ENCODE data around the gene CEP63.

DNA sequence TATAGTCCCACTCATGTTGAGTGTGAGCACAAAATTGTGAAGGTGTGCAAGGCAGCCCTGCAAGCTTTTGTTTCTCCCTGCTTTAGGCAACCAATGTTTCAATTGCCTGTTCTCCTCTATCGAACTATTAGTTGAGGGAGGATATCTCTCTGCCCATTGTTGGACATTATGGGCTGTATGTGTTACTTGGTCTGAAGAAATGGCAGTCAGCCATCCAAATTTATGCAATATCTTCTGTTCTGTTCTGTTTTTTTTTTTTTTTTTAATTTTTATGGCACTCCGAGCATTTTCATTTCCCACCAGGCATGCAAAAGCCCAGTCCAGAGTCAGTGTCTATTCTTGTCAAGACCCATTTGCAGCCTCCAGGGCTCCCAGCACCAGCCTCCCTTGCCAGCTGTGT lies 44.0 kb upstream of the CEP63 start:
- TF ChIP-seq POLR2A (IDR thresholded peaks at IDR 0.05; ENCODE audit: extremely low read depth, insufficient read length): no peak
- TF ChIP-seq, protein P1, sequence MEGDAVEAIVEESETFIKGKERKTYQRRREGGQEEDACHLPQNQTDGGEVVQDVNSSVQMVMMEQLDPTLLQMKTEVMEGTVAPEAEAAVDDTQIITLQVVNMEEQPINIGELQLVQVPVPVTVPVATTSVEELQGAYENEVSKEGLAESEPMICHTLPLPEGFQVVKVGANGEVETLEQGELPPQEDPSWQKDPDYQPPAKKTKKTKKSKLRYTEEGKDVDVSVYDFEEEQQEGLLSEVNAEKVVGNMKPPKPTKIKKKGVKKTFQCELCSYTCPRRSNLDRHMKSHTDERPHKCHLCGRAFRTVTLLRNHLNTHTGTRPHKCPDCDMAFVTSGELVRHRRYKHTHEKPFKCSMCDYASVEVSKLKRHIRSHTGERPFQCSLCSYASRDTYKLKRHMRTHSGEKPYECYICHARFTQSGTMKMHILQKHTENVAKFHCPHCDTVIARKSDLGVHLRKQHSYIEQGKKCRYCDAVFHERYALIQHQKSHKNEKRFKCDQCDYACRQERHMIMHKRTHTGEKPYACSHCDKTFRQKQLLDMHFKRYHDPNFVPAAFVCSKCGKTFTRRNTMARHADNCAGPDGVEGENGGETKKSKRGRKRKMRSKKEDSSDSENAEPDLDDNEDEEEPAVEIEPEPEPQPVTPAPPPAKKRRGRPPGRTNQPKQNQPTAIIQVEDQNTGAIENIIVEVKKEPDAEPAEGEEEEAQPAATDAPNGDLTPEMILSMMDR (IDR thresholded peaks at IDR 0.05; ENCODE audit: low read depth, low read length): no peak

Data from NB4 (cell line).